Kasumi-1 (cell line): ENCODE results near the gene FCRL2.
A peak's percentile ranks its signal among the peaks of the same experiment; 100 is the strongest.

Experiments
- DNase-seq, 2 experiments: peaks; one replicate each; lab custom pipeline; 2025; lab: John Stamatoyannopoulos, UW

The FCRL2 gene, protein sequence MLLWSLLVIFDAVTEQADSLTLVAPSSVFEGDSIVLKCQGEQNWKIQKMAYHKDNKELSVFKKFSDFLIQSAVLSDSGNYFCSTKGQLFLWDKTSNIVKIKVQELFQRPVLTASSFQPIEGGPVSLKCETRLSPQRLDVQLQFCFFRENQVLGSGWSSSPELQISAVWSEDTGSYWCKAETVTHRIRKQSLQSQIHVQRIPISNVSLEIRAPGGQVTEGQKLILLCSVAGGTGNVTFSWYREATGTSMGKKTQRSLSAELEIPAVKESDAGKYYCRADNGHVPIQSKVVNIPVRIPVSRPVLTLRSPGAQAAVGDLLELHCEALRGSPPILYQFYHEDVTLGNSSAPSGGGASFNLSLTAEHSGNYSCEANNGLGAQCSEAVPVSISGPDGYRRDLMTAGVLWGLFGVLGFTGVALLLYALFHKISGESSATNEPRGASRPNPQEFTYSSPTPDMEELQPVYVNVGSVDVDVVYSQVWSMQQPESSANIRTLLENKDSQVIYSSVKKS

GRCh38 chr1:157776971-157777391 is at the start of gene FCRL2:
TSS of gene FCRL2 (minus strand) at chr1:157777132. CDS start at chr1:157777073, 59 bp downstream.
- no peak for DNase-seq

DNA sequence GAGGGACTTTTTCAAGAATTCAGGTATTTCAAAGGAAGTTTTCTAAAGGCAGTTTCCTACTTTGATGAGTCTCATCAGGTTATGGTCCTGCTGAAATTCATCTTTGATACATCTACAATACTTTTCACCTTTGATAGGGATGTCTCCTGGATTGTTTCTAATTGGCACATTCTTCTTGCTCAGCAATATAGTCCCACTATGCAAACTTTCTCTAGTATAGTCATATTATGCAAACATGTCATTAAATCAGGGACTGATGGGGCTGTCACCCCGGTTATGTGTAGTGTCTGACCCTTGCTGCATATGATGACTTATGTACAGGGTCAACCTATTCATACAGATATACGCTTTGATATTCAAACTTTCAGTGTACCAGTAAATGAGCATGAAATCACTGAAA is 43.4 kb upstream of the FCRL2 start:
- DNase-seq: no peak

GRCh38 chr1:157819896-157820295 is 43.0 kb upstream of the FCRL2 start, which contains the start of gene FCRL1:
TSS of gene FCRL1 (minus strand) at chr1:157820120. CDS start at chr1:157820037, 83 bp downstream.
- peak in 1 of 2 experiments; percentile 0 for DNase-seq

- no peak for DNase-seq
Observed at GRCh38 chr1:157819215-157819614, 42.3 kb upstream of the FCRL2 start.

DNA sequence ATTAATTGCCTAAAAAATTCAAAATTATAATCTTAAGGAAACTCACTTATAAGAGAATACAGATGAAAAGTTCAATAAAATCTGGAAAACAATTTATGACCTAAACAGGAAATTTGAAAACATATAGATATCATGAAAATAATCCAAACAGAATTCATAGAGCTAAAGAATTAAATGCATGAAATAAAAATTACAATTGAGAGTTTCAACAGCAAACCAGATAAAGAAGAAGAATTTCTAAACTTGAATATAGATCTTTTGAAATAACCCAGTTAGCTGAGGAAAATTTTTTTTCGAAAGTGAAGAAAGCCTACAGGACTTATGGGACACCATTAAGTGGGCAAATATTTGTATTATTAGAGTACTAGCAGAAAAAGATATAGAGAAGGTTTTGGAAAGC is 36.3 kb upstream of the FCRL2 start:
- DNase-seq: no peak

DNA sequence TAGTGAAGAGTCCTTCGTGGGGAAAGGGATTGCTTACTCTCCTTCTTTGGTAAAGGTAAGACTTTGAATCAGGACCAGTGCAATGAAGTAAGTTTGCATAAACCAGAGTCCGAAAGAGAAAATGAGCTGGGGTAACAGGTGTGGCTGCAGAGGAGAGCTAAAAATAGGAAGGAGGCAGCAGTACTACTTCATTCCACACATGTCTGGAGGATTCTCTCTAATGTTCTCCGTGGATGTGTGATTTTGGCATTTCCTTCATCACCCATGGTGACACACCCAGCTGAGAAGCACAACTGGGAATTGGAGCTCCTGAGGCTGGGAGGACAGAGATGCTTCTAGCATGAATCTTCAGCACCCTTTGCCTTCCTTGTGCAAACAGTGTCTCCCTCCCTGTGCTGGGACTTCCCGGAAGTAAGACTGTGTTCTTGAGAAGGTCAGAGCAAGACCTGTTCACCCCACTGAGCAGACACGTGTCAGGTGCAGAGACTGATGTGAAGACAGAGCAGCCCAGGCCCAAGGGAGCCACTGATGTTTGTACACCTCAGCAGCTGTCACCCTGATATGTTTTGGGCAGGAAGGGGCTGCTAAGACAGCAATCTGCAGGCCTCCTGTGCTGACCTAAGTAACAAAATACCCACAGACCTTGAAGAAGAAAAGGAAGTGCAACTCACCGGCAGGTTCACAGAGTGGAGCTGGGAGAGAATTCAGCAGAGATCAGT is 29.7 kb upstream of the FCRL2 start:
- DNase-seq: no peak

DNA sequence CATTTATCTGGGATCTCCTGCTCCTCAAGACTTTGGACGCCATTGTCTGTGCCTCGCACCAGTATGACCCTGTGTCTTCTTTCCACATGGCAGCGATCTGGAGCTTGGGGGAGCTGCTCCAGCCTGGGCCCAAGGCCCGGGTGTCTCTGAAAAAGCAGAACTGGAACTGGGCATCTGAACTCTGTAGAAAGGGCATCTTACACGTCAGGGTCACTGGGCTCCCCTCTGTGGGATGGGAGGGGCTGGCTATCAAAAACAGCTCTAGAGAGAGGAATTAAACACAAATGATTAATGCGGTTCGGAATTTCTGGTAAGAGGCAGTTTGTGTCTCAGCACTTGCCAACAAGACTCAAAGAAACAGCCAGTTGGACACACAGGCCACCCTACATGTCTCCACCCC is 26.9 kb upstream of the FCRL2 start:
- no peak for DNase-seq

DNA sequence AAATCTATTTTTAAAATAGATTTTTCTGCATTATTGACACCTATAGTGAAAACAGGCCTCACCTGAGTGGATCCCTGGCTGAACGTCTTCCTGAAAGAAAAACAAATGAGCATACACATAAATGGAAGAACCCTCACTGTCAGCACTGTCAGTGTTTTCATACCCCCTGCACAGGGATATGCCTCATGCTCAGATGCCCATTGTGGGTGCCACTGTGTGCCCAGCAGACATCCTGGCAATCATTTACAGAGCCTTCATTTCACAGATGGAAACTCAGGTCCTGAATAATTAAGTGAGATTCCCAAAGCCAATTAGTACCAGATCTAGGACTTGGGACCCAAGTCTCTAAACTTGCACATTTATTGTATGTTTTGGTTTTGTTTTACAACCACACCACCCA is 23.1 kb upstream of the FCRL2 start:
- DNase-seq: no peak

DNA sequence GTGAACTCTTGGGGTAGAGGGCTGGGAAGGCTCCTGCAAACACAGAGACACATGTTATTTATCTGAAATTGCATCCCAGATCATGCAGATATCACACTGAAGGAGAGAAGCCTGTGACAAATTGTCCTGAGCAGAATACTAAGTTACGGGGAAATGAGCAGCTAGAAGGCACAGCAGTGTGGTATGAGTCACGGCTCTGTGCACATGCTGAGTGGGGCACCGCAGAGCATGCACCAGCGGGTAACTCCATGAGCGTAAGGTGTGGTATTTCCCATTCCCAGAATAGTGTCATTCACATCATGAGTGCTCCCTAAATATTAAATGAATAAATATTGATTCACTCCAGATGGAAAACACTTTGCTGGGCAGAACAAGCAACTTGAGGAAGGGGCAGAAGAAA is 21.3 kb upstream of the FCRL2 start:
- no peak for DNase-seq

DNA sequence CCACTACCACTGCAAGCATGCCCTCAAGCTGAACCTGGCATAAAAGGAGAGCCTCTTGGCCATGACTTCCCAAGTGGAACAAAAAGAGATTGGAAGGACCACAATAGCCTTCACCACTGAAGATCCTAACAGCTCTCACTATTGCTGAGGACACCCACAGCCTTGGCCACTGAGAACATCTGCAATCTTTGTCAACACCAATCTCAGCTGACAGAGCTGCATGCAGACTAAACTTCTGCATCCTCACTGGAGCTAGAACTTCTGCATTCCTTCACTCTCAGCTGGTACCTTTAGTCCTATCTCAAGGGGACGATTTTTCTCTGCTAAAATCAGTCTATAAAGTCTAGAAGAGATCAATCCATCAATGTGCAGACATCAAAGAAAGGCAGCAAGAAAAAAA is 8.3 kb upstream of the FCRL2 start:
- DNase-seq: no peak

DNA sequence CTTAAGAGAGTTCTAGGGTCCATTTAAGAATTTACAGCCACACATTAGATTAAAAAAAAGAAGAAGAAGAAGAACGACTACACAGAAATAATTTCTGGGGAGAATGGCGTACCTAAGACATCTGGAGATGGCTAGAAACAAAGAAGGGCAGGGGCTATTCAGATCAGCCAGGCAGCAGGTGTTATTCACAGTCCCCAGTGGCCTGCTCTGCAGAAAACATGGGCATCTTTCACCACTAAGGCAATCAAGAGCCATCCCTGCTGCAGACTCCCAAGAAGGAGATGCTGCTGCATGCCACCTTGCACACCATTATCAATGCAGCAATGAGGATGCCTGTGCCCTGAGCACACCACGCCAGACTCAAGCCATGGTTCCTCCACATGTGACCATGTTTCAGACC is 7.9 kb upstream of the FCRL2 start:
- DNase-seq: no peak

DNA sequence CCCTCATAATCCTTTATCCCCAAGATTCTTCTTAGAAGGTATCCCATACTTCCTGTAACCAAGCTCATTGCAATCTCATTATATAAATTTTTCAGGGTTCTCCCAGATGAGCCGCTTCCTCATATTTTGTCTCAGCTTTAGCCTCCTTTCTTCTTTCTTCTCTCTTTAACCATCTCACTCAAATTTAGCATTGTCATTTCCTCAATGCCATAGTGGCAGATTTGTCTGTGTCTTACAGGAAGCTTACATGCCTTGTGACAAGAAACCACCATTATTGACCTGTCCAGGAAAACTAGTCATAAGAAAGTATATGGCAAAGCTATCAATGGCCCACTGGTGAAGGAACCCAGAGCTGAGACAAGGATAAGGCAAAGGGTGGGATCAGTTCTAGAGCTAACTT is 6.0 kb upstream of the FCRL2 start:
- no peak for DNase-seq

DNA sequence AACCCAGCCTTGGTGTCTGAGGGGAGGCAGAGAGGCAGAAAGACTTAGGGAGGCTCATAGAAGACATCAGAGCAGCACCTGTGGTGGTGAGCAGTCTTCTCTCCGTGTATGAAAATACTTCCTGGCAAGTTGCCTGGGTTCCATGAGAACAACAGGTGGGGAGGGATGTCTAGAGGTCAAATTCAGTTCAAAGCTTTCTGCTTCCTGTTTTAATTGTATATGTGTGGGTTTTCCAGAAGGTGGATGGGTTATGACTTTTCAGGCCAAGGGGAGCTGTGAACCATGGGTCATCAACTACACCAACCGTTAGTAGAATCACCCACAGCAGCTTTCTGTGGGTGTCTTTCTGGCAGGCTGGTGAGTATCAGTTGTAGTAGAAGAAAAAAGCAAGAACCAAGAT is 4.1 kb upstream of the FCRL2 start:
- DNase-seq: no peak

DNA sequence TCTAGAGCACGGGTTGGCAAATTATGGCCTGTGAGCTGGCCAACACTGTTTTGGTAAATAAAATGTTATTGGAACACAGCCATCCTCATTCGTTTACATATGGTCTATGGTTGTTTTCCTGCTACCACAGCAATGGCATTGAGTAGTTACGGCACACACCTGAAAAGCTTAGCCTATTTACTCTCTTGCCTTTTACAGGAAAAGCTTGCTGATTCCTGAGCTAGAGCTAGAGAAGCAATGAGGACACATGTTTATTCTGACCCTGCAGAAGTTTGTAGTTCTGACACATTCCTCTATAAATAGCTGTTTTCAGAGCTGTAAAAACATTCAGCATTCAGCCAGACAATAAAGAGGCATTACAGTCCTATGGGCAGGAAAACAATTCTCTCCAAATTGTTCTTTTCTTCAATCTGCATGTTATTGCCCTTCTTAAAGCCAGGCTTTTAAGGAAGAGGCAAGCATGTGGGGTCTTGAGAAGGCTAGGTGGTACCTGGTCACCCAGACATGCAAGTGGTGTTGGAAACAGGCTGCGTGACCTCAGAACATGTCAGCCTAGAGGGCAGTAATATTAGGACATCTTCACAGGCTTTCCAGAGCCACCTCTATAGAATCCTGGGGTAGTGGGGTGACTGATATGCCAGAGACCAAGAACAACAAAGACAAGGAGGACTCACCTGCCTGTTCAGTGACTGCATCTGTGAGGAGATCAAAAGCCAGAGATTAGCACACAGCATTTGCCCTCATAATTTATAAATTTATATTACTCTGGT is 1.6 kb downstream of the FCRL2 start:
- no peak for DNase-seq

- DNase-seq: no peak
Observed at GRCh38 chr1:157774412-157774811, 2.5 kb downstream of the FCRL2 start.

DNA sequence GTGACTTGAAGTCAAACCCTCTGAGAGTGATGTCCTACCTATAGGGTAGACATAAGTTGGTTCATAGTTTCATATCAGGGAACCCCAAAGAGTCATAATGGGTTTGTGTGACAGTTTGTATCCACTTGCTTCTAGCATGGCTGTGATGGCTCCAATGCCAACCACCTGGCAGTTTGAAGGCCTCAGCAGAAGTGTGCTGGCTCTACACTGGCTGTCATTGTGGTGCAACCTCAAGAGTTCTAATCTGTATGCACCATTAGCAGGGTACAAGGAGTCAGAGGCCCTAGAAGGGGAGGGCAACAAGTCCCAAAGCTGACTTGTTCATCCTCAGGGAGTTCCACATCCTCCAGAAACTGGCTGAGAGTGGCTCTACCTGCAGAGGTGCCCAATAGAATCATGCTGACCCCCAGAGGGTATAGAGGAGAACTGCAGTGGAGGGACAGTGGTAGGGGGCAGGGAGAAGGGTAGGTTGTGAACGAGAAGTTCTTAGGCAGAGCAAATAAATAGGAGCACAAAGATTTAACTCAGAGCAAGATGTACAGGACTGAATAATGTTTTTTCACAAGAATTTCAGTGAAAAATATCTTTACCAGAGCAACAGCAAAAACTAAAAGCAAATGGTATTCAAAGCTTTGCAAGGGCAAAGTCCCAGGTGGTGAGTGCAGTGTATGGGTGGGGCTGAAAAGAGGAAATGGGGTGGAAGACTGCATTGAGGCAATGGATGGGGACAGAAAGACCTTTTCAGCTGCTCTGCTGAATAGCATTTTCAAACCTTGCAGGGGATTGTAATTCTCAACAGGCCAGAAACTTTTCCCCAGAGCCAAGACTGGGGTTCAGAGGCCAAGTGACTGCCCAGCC is 3.2 kb downstream of the FCRL2 start:
- no peak for DNase-seq

DNA sequence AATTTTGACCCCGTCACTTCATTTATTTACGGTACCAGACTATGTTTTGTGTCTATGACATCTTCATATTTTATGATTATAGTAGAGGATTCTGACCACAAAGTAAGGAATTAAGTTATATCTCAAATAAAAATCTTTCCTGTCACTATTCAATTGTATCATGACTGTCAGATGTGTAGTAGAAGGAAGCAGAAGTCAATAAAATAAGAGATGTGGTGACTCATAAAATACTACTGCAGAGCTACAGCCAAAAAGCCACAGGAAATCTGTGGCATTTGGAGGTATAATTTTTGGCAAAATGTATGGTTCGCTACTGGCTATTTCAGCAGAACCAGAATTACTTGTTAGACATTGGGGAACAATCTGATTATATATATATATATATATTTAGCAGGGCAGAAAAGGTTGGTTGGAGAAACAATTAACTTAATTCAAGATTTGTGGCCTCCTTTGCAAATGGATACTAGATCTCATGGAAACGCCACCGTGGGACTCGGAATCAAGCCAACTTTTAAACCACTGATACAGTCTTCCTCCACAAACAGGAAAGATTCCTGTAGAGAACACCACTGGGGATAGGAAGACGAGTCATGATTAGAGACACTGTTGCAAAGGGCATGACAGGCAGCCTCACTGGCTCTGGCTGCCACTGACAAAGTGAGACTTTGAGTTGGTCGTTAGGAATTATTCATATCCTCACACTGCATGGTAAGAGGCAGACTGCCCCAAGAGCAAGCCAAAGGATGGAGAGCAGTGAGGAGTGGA is 5.1 kb downstream of the FCRL2 start:
- DNase-seq: peak in 1 of 2 experiments; percentile 1

DNA sequence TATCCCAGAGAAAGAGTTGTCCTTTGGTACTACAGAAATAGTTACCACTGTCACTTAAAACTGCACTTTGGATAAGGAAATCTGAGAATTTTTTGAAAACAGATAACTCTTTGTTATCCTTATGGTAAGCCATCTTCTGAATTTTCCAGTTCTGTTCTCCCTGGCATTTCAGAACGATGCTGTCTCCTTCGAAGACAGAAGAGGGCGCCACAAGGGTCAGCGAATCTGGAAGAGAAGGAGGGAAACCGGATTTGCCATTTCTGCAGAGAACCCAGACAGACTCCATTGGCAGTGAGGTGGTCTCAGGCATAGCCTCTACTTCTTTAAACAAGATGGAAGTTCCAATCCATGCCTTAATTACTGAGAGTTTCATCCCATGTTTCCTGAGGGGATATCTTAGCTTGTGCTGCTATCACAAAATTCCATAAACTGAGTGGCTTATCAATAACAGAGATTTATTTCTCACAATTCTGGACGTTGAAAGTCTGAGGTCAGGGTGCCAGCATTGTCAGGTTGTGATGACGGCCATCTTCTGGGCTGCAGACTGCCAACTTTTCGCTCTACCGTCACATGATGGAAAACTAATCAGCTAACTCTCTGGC is 6.4 kb downstream of the FCRL2 start:
- no peak for DNase-seq

GRCh38 chr1:157766792-157767191 is 10.1 kb downstream of the FCRL2 start:
- no peak for DNase-seq

DNA sequence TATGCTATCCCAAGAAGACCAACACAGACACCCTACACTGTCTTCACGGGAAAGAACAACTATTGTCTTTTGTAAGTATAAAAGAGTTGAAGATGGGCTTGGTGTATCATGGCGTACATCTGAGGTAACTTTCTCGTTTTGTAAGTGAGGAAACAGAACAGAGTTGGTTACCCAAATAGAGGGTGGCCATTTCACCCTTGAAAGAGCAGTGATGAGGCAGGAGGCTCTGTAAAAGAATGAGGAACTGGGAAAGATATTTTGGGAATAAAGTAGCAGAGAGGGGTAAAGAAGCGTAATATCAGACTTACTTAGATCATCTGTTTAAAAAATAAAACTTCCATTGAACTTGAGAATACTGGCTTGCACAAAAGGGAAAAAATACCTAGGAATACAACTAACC is 18.9 kb downstream of the FCRL2 start:
- no peak for DNase-seq
